Adipocyte (in vitro differentiated cells): ENCODE measurements around the gene OLFML2B.

Source experiments
- DNase-seq: peaks from one replicate; pipeline ENCODE4 v3.0.0-alpha.2; 2015; ENCODE audit warnings: low read depth
- H3K27me3 ChIP-seq: replicated peaks from 2 replicates; pipeline ENCODE4 v1.7.0; 2013; ENCODE audit warnings: mild to moderate bottlenecking, low read length, moderate library complexity; ENCODE audit not compliant: control insufficient read depth, insufficient read depth
- H3K36me3 ChIP-seq: 2 replicates; pipeline ENCODE4 v1.7.0; 2013; ENCODE audit warnings: low read length, mild to moderate bottlenecking, moderate library complexity; ENCODE audit not compliant: control insufficient read depth, insufficient read depth, severe bottlenecking
- H3K4me1 ChIP-seq: 2 replicates; pipeline ENCODE4 v1.7.0; 2013; ENCODE audit warnings: mild to moderate bottlenecking, low read length, moderate library complexity; ENCODE audit not compliant: control insufficient read depth, insufficient read depth
- H3K4me3 ChIP-seq: 2 replicates; pipeline ENCODE4 v1.7.0; 2013; ENCODE audit warnings: mild to moderate bottlenecking, low read length, moderate library complexity
- H3K9ac ChIP-seq: 2 replicates; pipeline ENCODE4 v1.7.0; 2013; ENCODE audit warnings: mild to moderate bottlenecking, low read length, moderate library complexity
- H3K9me3 ChIP-seq: 2 replicates; pipeline ENCODE4 v1.7.0; 2013; ENCODE audit warnings: mild to moderate bottlenecking, low read length, moderate library complexity; ENCODE audit not compliant: control insufficient read depth

Gene OLFML2B

DNA sequence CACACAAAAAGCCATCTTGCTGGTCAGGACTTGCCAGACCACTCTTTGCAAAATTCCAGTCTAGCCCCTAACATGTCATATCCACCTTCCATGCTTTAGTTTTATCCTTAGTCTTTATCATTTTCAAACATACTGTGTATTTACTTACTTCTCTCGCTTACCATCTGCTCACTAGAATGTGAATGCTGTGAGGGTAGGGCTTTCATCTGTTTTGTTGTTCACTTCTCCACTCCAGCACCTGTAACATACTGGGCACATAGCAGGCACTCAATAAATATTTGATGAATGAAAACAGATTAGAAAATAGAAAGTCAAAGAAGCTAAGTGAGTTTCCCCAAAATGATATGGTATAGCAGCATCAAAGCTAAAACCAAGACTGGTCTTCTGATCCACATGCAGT lies 79.9 kb downstream of the OLFML2B start:
- no peaks in the 10 kb centered on the region for H3K27me3 ChIP-seq
- H3K4me1 ChIP-seq = peaks cover 8% of the 10 kb centered on the region
- peaks cover 7% of the 10 kb centered on the region for H3K36me3 ChIP-seq
- no peak overlapping the region for H3K4me3 ChIP-seq
- H3K9me3 ChIP-seq = no peaks in the 10 kb centered on the region
- H3K9ac ChIP-seq = no peak overlapping the region
- no peak for DNase-seq

- no peak overlapping the region for H3K4me3 ChIP-seq
- H3K27me3 ChIP-seq = no peaks in the 10 kb centered on the region
- peaks cover 7% of the 10 kb centered on the region for H3K36me3 ChIP-seq
- no peaks in the 10 kb centered on the region for H3K9me3 ChIP-seq
- DNase-seq = no peak
- no peak overlapping the region for H3K9ac ChIP-seq
- peaks cover 6% of the 10 kb centered on the region for H3K4me1 ChIP-seq
These were observed 81.8 kb downstream of the OLFML2B start for GRCh38 chr1:161941726-161942436.

DNA sequence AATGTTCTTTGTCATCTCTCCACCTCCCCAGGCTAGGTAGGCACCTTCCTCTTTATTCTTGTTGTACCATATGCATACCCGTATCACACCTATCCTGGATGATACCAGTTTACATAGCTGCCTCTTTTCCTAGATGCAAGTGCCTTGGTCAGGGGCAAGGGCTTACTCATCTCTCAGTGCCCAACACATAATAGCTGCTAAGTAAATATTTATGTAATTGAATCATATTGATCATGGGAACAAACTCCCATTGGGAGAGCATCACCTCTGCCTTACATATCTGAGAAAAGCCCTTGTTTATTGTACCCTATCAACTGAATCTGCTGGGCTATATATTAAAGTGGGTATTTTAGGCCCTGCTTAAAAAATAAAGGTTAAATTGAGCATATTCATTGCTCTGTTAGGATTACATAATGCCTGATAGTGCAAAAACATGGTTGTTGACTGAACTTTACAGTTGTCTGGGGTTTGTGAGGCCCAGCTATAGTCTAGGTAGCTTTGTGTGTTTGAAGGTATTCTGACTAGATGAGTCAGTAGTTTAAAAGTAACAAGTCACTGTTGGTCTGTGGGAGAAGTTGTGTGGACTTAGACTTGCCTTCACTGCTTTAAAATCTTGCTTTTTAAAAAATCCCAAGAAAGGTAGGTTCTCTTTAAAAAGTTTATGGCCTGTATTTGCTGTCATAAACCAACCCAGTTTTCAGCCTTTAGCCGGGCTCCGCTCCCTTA lies 82.6 kb downstream of the OLFML2B start:
- Histone ChIP-seq H3K9ac (no peak overlapping the region), H3K9me3 (no peaks in the 10 kb centered on the region), H3K4me3 (no peak overlapping the region), H3K4me1 (no peaks in the 10 kb centered on the region), H3K36me3 (peaks cover 7% of the 10 kb centered on the region), H3K27me3 (no peaks in the 10 kb centered on the region)
- DNase-seq = no peak

DNA sequence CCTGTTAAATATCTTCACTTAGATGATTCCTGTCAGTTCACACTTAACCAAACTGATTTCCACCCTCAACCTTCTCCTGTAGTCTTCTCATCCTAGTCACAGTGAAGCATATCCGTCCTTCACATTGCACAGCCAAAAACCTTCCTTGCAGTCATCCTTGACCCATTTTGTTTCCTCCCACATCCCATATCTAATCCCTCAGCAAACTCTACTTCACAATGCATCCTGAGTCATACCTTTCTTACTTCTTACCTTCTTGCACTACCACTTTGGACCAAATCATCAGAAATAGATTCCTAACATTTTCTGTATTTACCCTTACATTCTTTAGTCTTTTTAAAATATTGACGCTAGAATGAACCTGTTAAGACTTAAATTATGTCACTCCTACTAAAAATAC lies 86.9 kb downstream of the OLFML2B start:
- Histone ChIP-seq H3K27me3 (no peaks in the 10 kb centered on the region), H3K36me3 (no peaks in the 10 kb centered on the region), H3K9ac (no peak overlapping the region), H3K9me3 (no peaks in the 10 kb centered on the region), H3K4me1 (peaks cover 13% of the 10 kb centered on the region), H3K4me3 (no peak overlapping the region)
- no peak for DNase-seq

DNA sequence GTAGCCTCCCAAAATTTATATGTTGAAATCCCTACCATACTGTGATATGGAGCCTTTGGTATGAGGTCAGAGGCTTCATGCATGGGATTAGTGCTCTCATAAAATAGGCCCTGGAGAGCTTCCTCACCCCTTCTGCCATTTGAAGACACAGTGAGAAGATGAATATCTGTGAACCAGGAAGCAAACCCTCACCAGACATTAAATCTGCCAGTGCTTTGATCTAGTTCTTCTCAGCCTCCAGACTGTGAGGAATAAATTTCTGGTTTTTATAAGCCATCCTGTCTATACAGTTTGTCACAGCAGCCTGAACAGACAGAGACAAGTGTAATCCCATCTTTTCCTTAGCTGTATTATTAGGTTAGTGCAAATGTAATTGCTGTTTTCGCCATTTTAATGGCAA lies 88.4 kb downstream of the OLFML2B start:
- no peak for DNase-seq
- Histone ChIP-seq H3K4me1 (peaks cover 22% of the 10 kb centered on the region), H3K4me3 (no peak overlapping the region), H3K9ac (no peak overlapping the region), H3K36me3 (no peaks in the 10 kb centered on the region), H3K27me3 (no peaks in the 10 kb centered on the region), H3K9me3 (no peaks in the 10 kb centered on the region)

DNA sequence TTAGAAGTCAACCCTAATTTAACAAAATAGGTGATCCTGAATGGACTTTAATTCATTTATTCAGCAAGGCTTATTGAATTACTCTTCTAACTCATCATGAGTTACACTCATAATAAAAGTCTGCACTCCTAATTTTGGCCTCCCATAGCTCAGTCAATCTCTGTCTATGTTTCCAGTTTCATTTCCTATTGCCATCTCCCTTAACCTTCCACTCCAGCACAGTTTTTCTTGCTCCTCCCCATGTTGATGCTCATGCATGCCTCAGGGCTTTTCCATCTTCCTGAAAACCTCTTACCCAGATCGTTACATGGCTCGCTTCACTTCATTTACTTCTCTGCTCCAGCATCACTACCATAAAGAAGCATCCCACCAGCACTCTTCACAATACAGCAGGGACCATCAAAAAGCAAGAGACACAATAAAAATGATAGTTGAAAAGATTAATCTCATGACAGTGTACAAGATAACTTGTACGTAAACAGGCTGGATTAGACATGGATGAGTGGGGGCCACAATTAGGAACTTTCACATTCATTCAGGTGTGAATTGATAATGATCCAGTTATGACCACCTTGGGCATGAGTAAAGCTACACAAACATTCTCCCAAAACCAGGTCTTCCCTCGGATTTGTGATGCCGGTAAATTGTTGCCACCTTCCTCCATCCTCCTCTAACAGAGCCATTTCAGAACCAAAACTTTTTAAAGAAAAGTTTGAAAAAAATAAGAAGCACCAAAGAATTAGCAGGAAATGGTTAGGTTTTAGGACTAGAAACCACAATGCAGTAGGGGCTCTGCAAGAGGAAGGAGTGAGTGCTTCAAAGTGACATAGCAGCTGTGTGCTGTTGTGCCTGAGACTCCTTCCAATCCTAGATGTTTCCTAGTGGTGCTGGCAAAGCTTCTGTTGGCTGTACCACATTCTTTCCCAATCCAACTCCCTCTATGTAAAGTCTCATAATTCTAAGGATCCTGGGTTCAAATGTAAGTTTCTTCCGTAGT lies 89.8 kb downstream of the OLFML2B start:
- Histone ChIP-seq H3K4me1 (peaks cover 30% of the 10 kb centered on the region), H3K36me3 (no peaks in the 10 kb centered on the region), H3K9ac (no peak overlapping the region), H3K4me3 (no peak overlapping the region), H3K27me3 (no peaks in the 10 kb centered on the region), H3K9me3 (no peaks in the 10 kb centered on the region)
- DNase-seq = no peak
